Stimulated activated CD8-positive, alpha-beta memory T cell treated with anti-CD3 and anti-CD28 coated beads, Interleukin-4, amount 100 ng/mL, for 24 hours (primary cell): ENCODE measurements around the gene ITGA8.
"Not testable (repeated sequence)": the region's sequence is repeated elsewhere in the genome, so short reads cannot be mapped to it uniquely, and the experiment has no call there.

ENCODE experiments used
- DNase-seq: peaks from one replicate; pipeline ENCODE4 v3.0.0-alpha.2; 2020; ENCODE audit warnings: low read depth

The ITGA8 gene

DNA sequence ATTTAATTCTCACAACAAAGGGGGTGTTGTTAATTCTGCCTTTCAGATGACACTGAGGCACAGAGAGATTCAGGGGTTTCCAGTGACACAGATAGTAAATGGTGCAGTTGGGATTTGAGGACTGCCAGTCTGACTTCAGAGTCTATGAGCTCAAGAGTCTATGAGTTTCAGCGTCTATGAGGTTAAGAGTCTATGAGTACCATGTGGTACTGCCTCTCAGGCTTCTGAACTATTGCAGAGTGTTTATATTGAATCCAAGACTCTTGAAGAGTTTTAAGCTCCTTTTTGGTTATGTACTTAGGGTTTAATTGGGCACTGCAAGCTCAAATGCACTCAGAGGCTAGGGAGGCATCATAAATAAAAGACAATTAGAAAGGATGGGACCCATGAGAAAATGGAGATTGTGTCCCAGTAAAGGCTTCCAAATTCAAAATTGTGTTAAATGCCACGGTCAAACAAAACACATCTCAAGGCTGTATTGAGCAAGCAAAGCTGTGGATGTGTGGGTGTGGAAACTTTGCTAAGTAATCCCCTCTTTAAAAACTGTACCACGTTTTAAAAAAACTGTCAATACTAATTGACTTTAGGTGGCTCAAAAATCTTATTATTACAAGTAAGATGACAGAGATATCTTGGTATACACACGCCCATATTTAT lies 224.7 kb downstream of the ITGA8 start:
- no peak for DNase-seq

DNA sequence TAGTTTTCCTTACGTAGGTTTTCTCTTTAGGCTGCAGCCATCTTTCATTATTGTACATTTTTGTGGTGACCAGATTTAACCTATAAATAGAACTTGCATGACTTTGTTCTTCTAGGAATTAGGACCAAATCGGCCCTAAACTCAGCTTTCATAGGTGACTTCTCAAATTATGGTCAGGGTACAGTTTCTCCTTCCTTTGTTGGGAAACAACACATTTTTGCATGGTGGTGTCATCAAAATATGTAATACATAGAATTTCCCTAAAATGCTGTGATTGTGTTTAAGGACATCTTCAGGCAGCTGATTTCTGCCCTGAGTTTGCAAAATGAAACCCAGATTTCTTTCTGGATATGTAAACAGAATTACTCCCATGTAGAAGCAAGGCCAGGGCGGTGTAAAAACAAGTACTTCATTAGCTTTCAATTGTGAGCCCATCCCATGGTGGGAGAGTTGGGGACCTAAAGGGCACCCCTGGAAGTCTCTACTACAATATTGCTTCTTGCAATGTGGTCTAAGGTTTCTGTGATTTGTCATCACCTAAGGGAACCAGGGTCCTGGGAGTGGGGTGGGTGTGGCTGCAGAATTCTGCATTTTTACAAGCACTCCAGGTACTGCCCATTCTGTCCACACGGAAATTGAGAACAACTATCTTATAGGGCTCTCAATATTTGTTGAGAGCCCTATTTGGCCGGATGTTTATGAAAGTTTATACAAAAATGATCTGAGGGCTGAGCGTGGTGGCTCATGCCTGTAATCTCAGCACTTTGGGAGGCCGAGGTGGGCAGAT lies 227.7 kb downstream of the ITGA8 start:
- no peak for DNase-seq

- no peak for DNase-seq
These were observed 230.3 kb downstream of the ITGA8 start for GRCh38 chr10:15489431-15489830.

DNA sequence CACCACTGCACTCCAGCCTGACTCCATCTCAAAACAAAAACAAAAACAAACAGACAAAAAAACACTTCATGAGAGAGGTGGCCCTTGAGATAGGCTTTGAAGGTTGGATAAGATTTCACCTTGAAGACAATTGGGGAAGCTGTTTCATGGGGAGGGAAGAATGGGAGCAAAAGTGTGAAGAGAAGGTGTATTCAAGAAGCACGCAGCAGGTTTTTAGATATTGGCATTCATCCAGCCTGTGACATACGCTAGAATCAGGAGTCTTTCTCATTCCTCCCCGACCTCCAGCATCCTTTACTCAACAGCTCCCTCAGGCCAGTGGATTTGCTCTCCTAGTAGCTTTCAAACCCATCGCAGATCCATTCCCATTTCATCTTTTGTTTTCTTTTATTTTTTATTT lies 232.3 kb downstream of the ITGA8 start:
- DNase-seq: no peak

GRCh38 chr10:15486404-15486803 lies 233.3 kb downstream of the ITGA8 start:
- DNase-seq: no peak

DNA sequence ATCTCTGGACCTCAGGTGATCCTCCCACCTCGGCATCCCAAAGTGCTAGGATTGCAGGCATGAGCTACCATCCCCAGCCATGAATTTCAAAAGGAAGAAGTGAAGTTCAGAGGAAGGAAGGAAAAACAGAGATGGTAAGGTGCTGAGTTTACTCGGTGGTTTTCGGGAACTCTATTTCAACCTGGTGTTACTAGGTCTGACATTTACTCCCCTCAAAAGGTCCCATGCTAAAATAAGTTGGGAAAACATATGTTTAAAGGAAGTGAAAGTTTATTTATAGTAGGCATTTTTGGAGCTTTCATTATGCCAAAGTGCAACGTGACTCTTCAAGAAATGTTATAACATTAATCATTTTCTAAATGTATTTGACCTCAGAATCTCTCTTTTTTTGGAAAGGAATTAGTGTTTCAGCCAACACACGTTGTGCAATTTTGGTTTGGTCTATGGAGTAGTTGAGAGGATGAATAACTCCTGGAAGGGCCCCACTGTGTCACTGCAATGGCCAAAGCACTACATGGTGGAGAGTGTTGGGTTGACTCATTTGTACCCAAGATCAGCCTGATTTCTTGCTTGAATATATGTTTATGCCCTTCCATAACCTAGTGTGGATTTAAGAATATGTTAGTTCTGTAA lies 233.9 kb downstream of the ITGA8 start:
- DNase-seq: no peak

- no peak for DNase-seq
These were observed 234.7 kb downstream of the ITGA8 start for GRCh38 chr10:15485027-15485426.

DNA sequence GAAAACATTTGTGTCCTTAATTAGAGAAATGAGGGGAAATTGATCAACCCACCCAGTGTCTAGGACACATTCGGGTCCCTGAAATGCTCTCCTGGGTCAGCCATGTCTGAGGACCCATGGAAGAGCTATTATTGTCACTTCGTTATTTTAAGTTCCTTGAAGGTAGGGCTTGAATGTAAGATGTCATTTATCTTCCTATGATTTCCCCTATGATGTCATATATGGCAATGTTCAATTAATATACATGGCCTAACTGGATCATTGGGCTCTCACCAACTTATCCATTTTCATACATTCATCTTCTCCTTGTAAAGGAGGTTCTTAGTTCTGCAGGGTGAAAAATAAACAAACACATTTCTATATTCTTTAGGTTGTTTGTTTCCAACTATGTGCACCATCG lies 235.6 kb downstream of the ITGA8 start:
- DNase-seq: no peak

DNA sequence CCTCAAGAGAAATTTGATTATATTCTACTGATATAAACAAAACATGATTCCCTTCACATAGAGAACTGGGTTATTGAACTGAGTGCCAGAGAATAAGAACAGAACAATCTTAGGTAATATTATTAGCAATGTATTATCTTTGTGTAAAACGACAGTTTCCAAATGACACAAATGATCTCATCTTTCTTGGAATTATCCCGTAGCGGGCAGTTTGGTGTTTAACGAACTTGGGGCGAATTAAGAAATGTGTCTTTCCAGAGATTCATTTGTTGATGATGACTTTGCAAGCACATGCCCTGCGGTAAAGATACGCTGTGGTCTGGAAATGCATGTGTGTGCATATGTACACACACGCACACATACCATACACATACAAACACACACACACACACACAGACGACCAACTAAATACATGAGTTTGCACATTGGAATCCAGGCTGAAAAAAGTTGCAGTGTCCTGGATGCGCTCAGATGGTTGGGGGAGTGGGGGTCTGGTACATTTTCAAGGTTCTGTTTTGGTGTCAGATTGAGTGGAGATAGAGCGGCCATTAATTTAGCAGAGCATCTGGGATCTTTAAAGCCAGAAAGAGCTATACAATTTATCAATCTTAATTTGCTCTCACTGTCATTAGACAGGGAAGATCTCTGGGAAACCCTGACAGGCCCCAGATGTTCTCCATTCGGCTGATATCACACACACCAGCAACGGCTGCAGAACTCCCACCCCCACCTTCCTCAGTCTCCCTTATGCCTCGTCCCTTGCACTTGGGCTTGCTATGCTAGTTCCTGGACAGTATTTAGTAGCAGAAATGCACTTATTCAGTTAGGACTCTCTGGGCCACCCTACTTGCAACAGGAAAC lies 236.3 kb downstream of the ITGA8 start:
- no peak for DNase-seq

GRCh38 chr10:15482156-15482555 lies 237.6 kb downstream of the ITGA8 start:
- DNase-seq: no peak

GRCh38 chr10:15478950-15479349 lies 240.8 kb downstream of the ITGA8 start:
- no peak for DNase-seq

GRCh38 chr10:15478429-15478828 lies 241.3 kb downstream of the ITGA8 start:
- DNase-seq: no peak

GRCh38 chr10:15476337-15476736 lies 243.4 kb downstream of the ITGA8 start:
- no peak for DNase-seq

GRCh38 chr10:15475439-15475838 lies 244.3 kb downstream of the ITGA8 start:
- DNase-seq: not testable (repeated sequence)

GRCh38 chr10:15474671-15475070 lies 245.1 kb downstream of the ITGA8 start:
- DNase-seq: no peak

DNA sequence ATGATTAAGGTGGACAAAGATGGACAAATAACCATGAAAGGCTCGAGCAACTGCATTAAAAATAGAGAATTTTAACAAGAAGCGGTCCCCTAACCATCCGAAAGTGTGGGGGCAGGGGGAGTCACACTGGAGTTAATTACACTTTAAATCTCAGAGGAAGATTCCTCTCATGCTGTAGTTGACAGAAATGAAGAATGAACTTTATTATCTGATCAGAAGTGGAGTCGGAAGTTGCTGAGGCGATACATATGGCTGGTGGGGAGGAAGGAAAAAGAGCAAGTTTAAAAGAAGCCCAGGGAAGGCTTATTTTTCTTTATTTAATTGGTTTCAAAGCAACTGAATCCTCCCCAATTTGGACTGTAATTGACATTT lies 246.3 kb downstream of the ITGA8 start:
- DNase-seq: no peak

GRCh38 chr10:15472431-15473395 lies 247.0 kb downstream of the ITGA8 start:
- no peak for DNase-seq

- no peak for DNase-seq
These were observed 247.7 kb downstream of the ITGA8 start for GRCh38 chr10:15472008-15472407.

DNA sequence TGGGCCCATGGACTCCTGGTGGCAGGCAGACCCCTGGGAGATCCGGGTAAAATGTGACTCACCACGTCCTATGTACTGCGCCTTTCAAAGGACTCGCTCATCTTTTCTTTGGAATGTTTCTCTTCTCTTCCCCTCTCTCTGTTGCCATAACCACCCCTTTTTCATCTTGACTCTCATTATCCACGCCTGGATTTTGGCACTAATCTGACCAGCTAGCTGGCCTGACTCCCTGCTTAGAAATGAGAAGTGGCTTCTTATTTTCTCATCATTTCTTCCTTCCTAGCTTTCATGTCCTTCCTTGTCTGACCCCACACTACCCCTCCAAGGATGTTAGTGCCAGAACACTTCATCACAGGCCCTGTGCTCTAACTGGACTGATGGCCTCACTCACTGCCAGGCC lies 250.6 kb downstream of the ITGA8 start:
- DNase-seq: no peak

- DNase-seq: no peak
These were observed 255.3 kb downstream of the ITGA8 start for GRCh38 chr10:15464381-15464780.
